Urothelium cell line (cell line): ENCODE measurements around the gene ZNF496.
"Not testable (repeated sequence)": the region's sequence is repeated elsewhere in the genome, so short reads cannot be mapped to it uniquely, and the experiment has no call there.

Source experiments
- DNase-seq: peaks from one replicate; pipeline ENCODE4 v3.0.0; 2011; ENCODE audit warnings: low spot score, mixed read lengths
- FAIRE-seq: peaks from 2 replicates; lab custom pipeline; 2011; peaks lifted over from hg19 to GRCh38; lab: Jason Lieb, UNC

The ZNF496 gene

DNA sequence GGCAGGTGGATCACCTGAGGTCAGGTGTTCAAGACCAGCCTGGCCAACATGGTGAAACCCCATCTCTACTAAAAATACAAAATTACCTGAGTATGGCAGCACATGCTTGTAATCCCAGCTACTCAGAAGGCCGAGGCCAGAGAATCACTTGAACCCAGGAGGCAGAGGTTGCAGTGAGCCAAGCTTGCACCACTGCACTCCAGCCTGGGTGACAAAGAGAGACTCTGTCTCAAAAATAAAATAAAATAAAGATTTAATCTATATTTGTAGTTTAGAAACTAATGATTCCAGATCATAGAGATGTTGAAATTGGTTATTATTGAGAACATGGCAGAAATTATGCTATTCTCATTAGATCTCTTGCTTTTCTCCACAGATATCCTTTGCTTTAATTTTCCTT is 75.9 kb downstream of the ZNF496 start, which contains the start of gene VN1R5:
Gene VN1R5, plus strand, starts transcription at position 301 of the 400 bp plus-strand sequence.
- not testable (repeated sequence) for FAIRE-seq, DNase-seq

- DNase-seq (no peak), FAIRE-seq (no peak)
Measured at GRCh38 chr1:247247568-247247967, 84.1 kb downstream of the ZNF496 start.
